Lower leg skin (tissue), 3 donors: Measurements from ENCODE around the gene NOC2L.

Experiments used
- CTCF ChIP-seq, 3 donors: fragments of 450-650 bp; IDR thresholded peaks; one replicate each; pipeline ENCODE4 v1.5.1; 2016; ENCODE audit warnings: antibody characterized with exemption in 3 of 3, mild to moderate bottlenecking in 3 of 3, moderate library complexity in 2 of 3
- POLR2A ChIP-seq, 2 donors: fragments of 450-650 bp; IDR thresholded peaks; one replicate each; pipeline ENCODE4 v1.6.1; 2016 to 2017; ENCODE audit warnings: antibody characterized with exemption in 2 of 2, mild to moderate bottlenecking in 1 of 2, moderate library complexity in 1 of 2

GRCh38 chr1:974687-975328, 15.8 kb upstream of the NOC2L start:
- TF ChIP-seq CTCF (IDR thresholded peaks at IDR 0.05) (no peak), POLR2A (IDR thresholded peaks at IDR 0.05) (no peak)
